NCI-H2107 (cell line): ENCODE measurements around the gene ZNF791.
"Not testable (repeated sequence)": the region's sequence is repeated elsewhere in the genome, so short reads cannot be mapped to it uniquely, and the experiment has no call there.

Experiments used
- DNase-seq: peaks from one replicate; lab custom pipeline; 2025; lab: John Stamatoyannopoulos, UW

The ZNF791 gene

DNA sequence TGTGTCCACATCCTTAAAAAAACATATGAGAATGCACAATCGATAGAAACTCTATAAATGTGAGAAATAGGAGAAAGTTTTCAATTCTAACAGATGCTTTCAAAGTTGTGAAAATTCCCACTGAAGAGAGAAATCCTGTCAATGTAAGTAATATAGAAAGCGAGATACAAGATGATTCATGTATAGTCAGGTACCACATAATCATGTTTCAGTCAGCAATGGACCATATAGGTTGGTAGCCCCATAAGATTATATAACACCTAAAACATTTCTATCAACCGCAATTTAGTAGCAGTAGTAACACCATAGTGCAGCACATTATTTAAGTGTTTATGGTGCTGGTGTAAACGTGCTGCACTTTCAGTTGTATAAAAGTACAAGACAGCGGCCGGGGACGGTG is 18.5 kb downstream of the ZNF791 start:
- DNase-seq = no peak

GRCh38 chr19:12636631-12637030 is 25.9 kb downstream of the ZNF791 start:
- DNase-seq = no peak

GRCh38 chr19:12638611-12639182 is 28.0 kb downstream of the ZNF791 start:
- no peak for DNase-seq

- peak; percentile 53 for DNase-seq
Observed at GRCh38 chr19:12639901-12640613, 29.3 kb downstream of the ZNF791 start.

GRCh38 chr19:12641456-12641855 is 30.7 kb downstream of the ZNF791 start:
- no peak for DNase-seq

- no peak for DNase-seq
Observed at GRCh38 chr19:12642506-12642905, 31.8 kb downstream of the ZNF791 start.

DNA sequence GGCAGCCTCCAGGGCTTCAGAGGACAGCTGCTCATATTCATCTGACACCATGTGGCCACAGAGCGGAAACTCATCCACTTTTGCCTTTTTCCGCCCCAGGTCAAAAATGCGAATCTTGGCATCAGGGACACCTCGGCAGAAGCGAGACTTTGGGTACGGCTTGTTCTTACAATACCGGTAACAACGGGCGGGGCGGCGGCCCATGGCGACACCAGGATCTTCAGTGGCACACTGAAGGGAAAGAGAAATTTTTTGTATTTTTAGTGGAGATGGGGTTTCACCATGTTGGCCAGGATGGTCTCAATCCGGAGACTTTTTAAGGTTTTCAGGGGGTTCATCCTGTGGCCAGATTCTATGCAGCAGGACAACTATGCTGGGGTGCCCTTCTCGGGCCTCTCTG is 33.0 kb downstream of the ZNF791 start:
- DNase-seq = not testable (repeated sequence)

DNA sequence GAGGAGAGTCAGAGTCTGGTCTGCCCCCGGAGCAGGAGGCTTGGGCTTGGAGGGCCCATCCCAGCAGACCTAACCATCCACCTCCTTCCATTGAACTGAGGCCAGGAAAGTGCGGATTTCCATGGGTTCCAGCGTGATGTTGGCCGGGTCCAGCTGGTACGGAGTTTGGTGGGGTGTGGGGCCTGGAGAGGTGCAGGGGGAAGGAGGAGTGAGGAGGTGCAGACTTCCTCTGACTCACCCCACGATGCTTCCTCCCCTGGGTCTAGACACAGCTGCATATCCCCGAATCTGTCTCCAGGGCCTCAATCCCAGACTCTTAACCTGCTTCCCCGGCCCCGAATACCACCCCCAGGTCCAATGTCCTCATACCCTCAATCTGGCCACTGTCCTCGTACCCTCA is 35.8 kb downstream of the ZNF791 start:
- DNase-seq = no peak

GRCh38 chr19:12647047-12647446 is 36.3 kb downstream of the ZNF791 start:
- no peak for DNase-seq

DNA sequence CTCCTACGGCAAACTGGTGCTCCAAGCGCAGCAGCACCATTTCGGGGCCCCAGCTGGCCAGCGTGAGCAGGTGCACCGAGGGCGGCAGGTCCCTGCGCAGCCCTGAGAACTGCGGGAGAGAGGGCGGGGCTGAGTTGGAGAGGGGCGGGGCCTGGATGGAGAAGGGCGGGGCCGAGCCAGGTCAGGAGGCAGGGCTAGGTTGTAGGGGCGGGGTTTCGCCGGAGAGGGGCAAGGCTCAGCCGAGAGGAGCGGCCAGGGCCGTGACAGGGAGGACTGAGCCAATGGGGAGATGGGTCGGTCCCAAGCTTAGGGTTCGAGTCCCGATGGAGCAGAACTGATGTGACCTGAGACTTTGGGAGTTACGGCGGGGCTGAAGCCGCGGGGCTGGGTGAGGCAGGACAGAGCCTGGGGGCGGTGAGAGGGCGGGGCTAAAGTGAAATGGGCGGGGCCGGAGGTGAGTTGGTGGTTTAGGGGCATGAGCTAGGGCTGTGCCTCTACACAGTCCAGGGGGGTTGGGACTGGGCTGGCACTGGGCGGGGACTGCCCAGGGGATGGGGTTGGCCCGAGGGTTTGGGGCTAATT is 36.9 kb downstream of the ZNF791 start:
- DNase-seq = no peak

DNA sequence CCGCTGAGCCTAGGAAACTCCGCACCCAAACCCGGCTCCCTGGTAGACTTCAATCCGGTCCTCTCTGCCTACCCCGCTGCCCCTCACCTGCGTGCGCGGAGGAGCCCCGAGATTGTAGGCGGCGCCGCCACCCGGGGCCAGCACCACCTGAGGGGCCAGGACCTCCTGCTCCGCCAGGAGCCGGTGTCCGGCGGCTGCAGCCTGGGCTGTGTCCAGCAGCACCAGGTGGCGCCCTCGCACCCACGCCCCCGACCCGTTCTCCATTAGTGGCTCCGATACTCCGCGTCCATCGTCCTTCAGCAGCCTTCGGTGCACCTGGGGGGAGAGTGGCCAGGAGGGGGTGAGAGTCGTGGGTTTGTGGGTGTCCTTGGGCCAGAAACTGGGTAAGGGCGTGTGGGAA is 37.4 kb downstream of the ZNF791 start:
- no peak for DNase-seq

DNA sequence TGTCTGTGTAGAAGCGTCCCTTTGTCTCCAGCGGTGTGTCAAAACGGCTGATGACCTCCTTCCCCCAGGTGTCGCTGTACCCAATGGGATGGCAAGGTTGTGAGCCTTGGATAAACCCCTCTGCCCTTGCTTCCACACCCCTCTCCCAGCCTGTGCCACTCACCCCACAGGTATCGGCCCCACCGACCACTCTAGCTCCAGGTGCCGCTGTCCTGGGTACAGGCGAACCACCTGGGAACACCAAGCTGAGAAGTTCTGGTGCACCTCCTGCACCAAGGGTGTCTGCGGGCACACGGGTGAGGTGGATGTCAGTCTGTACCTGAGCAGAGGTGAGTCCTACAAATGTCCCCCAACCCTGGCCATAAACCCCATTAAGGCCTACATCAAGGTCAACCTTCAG is 39.2 kb downstream of the ZNF791 start:
- DNase-seq = no peak

DNA sequence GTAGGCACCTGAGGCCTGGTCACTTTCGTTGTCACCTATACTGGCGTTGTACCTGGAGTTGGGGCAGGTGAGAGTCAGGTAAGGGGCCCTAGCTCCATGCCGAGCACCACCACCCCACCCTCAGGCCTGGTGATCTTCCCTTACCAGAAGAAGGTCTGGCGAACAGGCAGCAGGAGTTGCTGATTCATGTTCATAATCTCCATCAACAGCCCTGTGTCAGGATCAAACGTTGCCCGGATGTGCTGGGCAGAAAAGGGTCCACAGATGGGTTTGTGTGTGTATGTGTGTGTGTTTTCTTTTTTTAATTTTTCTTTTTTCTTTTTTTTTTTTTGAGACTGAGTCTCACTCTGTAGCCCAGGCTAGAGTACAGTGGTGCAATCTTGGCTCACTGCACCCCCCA is 41.5 kb downstream of the ZNF791 start:
- no peak for DNase-seq

- no peak for DNase-seq
Observed at GRCh38 chr19:12655546-12655945, 44.8 kb downstream of the ZNF791 start.

GRCh38 chr19:12656899-12657571 is 46.3 kb downstream of the ZNF791 start:
- DNase-seq = no peak

GRCh38 chr19:12657966-12658365 is 47.2 kb downstream of the ZNF791 start:
- no peak for DNase-seq

GRCh38 chr19:12660980-12661379 is 50.3 kb downstream of the ZNF791 start:
- no peak for DNase-seq

GRCh38 chr19:12664406-12665280 is 53.9 kb downstream of the ZNF791 start:
- DNase-seq = no peak

DNA sequence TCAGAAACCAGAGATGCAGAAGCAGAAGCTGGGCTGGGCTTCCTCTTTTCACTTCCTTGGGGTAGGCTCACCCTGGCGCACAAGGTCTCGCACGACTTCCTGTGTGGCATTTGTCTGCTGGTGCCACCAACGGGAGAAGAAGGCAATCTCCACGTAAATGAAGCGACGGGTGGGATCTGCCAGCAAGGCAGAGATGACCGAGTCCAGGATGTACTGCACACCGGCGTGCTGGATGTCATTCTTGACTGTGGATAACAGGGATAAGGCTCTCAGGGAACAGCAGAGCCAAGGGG is 54.5 kb downstream of the ZNF791 start:
- no peak for DNase-seq

DNA sequence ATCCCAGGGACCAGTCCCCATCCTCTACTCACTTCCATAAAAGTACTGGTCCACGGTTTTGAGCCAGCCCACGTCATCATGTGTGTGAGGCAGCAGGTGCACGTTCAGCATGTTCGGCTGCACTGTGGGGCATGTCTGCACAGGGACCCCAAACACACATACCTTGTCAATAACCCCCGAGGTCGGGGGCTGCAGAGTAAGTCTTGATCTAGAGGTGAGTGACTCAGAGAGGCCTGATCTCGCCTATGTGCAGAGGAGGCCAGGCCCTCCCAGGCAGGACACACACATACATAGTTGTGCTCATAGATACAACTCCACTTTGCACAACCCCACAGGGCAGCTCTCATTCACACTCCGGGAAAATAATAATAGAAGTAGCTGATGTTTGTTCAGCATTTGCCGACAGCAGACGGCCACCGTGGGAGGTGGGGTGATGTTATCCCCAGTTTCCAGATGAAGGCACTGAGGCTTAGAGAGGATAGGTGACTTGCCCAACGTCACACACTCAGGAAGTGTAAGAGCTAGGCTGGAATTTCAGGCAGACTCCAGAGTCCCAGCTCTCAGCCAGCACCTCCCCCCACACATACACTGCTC is 55.0 kb downstream of the ZNF791 start:
- DNase-seq = no peak

- peak; percentile 45 for DNase-seq
Observed at GRCh38 chr19:12666265-12667048, 55.7 kb downstream of the ZNF791 start, which contains the start of the genes MAN2B1 and WDR83. MAN2B1 (minus strand) TSS chr19:12666742; CDS start chr19:12666701, 41 bp downstream. WDR83 (plus strand) TSS chr19:12666807; CDS start chr19:12669791, 2,984 bp downstream.
